SIG-M5 (cell line): ENCODE data around the gene NKD2.
"Not testable (repeated sequence)": the region's sequence is repeated elsewhere in the genome, so short reads cannot be mapped to it uniquely, and the experiment has no call there.

Experiments
- DNase-seq: peaks from one replicate; lab custom pipeline; 2025; lab: John Stamatoyannopoulos, UW

The NKD2 gene

GRCh38 chr5:1013948-1014301 is 5.3 kb downstream of the NKD2 start:
- DNase-seq: no peak

- no peak for DNase-seq
Observed at GRCh38 chr5:1014346-1014745, 5.7 kb downstream of the NKD2 start.

- DNase-seq: no peak
Observed at GRCh38 chr5:1014781-1015221, 6.2 kb downstream of the NKD2 start.

GRCh38 chr5:1015507-1015906 is 6.9 kb downstream of the NKD2 start:
- DNase-seq: no peak

GRCh38 chr5:1016036-1016435 is 7.4 kb downstream of the NKD2 start:
- DNase-seq: no peak

- no peak for DNase-seq
Observed at GRCh38 chr5:1016476-1016875, 7.9 kb downstream of the NKD2 start.

GRCh38 chr5:1017056-1017455 is 8.5 kb downstream of the NKD2 start:
- no peak for DNase-seq

- no peak for DNase-seq
Observed at GRCh38 chr5:1017691-1018455, 9.3 kb downstream of the NKD2 start.

- DNase-seq: no peak
Observed at GRCh38 chr5:1018596-1018995, 10.0 kb downstream of the NKD2 start.

GRCh38 chr5:1019001-1019905 is 10.7 kb downstream of the NKD2 start:
- DNase-seq: no peak

GRCh38 chr5:1020452-1020961 is 11.9 kb downstream of the NKD2 start:
- DNase-seq: no peak

- no peak for DNase-seq
Observed at GRCh38 chr5:1021136-1021968, 12.8 kb downstream of the NKD2 start.

GRCh38 chr5:1021969-1022336 is 13.4 kb downstream of the NKD2 start:
- not testable (repeated sequence) for DNase-seq

GRCh38 chr5:1026700-1027621 is 18.4 kb downstream of the NKD2 start:
- no peak for DNase-seq

GRCh38 chr5:1027631-1028441 is 19.2 kb downstream of the NKD2 start:
- DNase-seq: no peak

- no peak for DNase-seq
Observed at GRCh38 chr5:1028481-1029281, 20.1 kb downstream of the NKD2 start.

GRCh38 chr5:1029282-1029944 is 20.8 kb downstream of the NKD2 start:
- no peak for DNase-seq

GRCh38 chr5:1029945-1030625 is 21.5 kb downstream of the NKD2 start:
- no peak for DNase-seq
